ENCODE measurements around the gene CCDC54.
"Not testable (repeated sequence)": the region's sequence is repeated elsewhere in the genome, so short reads cannot be mapped to it uniquely, and the experiment has no call there.

The CCDC54 gene

DNA sequence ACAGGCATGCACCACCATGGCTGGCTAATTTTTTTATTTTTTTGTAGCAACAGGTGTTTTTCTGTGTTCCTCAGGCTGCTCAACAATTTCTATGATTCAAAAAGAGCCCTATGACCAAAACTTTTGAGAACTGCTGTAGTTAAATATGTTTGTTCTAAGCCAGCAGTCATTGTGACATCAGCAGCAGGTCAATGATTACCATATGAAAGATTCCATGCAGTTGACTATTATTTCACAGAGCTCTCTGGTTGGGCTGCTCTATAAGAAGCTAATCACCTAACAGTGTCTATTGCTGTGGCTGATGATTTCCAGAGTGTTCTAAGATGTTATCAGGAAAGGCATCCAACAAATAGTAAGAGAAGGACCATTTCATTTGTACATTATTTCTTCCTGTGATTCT lies at the start of gene CCDC54:
TSS of gene CCDC54 (plus strand) at position 289 of the 400 bp plus-strand sequence. CDS start 149 bp downstream, outside the sequence.
- DNase-seq (ENCODE audit: low spot score), result no peak

DNA sequence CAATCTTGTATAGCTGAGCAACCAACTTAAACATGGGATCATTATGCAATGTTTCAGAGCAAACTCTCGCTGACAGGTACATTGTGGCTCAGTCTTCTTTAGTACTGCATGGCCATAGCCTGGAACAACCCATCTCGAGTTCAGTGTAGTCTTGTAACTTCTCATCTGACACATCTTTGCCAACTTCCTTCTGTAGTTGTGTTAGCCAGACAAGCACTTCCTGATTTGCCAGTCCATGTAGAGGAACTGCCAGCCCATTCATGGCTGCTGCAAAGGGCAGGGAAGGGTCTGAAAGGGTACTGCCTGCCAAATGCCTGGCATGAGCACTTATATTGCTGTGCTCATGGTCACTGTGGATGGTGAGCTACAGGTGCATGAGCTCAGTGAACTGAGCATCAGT lies 49.2 kb upstream of the CCDC54 start:
- DNase-seq (ENCODE audit: low spot score), result no peak

- no peak for DNase-seq (ENCODE audit: low spot score)
Measured at GRCh38 chr3:107329088-107329487, 48.2 kb upstream of the CCDC54 start.

DNA sequence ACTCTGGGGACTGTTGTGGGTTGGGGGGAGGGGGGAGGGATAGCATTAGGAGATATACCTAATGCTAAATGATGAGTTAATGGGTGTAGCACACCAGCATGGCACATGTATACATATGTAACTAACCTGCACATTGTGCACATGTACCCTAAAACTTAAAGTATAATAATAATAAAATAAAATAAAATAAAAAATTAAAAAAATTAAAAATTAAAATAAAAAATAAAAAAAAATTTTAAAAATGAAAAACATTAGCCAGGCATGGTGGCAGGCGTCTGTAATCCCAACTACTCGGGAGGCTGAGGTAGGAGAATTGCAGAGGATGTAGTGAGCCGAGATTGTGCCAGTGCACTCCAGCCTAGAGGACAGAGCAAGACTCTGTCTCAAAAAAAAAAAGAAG lies 37.5 kb upstream of the CCDC54 start:
- not testable (repeated sequence) for DNase-seq (ENCODE audit: low spot score)

GRCh38 chr3:107344722-107345121 lies 32.5 kb upstream of the CCDC54 start:
- DNase-seq (ENCODE audit: low spot score), result no peak

DNA sequence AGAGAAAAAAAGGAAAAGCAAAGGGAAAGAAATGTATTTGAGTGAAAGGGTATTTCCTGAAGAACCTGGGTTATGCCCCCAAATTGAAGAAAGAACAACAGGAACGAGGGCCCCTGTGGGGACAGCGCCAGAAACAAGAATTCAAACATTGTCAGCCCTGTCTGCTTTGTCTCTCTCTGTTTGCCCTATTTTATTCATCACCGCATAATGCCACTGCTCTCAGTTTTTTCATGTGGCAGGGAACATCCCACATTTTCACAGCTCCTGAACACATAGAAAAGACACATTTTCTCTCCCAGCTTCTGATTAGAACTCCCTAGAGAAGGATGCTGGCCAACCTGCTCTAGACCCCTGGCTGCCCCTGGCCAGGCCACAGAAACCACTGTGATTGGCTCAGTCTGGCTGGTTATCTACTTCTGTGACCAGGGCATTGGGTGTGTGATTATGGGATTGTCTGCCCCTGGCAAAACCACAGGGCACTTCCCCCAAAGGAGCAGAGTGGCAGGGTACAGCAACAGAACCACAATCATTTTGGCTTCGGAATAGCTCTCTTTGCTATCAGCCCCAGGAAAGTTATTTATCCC lies 31.3 kb upstream of the CCDC54 start:
- DNase-seq (ENCODE audit: low spot score), result no peak

- no peak for DNase-seq (ENCODE audit: low spot score)
Measured at GRCh38 chr3:107346564-107346963, 30.7 kb upstream of the CCDC54 start.

GRCh38 chr3:107347751-107348150 lies 29.5 kb upstream of the CCDC54 start:
- DNase-seq (ENCODE audit: low spot score), result no peak

DNA sequence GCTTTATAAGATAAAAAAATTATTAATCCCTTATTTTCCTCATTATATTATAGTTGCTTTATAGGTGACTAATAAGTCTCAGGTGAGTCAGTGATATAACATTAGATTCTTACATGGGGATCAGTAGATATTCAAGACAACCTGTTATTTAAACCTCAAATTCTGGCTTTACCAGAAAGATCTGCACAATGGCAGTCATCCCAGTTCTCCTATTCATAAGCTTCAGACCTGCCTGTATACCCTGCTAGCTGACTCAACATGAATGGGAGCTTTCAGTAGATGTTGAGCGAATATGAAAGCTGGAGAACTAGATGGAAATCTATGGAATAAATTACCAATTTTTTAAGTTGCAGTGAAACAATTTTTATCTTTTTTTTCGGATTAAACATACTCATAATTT lies 20.5 kb upstream of the CCDC54 start:
- DNase-seq (ENCODE audit: low spot score), result no peak

GRCh38 chr3:107361633-107362032 lies 15.6 kb upstream of the CCDC54 start:
- no peak for DNase-seq (ENCODE audit: low spot score)

GRCh38 chr3:107365051-107365450 lies 12.2 kb upstream of the CCDC54 start:
- DNase-seq (ENCODE audit: low spot score), result no peak

- DNase-seq (ENCODE audit: low spot score), result no peak
Measured at GRCh38 chr3:107366766-107367165, 10.5 kb upstream of the CCDC54 start.

GRCh38 chr3:107367353-107367752 lies 9.9 kb upstream of the CCDC54 start:
- no peak for DNase-seq (ENCODE audit: low spot score)

GRCh38 chr3:107368654-107369398 lies 8.4 kb upstream of the CCDC54 start:
- DNase-seq (ENCODE audit: low spot score), result no peak

DNA sequence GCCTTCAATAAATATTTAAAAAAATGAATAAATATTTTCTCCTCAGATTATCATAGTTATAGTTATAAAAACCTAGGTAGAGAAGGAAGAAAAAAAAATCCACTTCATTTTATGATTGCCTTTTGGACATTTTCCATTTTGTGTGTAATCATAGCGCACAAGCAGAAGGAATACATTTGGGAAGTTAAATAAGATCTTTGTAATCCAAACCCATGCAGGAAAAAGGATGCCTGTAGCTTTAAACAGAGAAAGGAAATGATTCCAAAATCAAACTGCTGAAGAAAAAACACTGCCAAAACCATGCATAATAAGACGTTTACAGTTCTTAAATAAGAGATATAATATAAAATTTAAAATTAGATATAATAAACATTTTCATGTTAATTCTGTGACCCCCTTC lies 7.4 kb upstream of the CCDC54 start:
- no peak for DNase-seq (ENCODE audit: low spot score)

DNA sequence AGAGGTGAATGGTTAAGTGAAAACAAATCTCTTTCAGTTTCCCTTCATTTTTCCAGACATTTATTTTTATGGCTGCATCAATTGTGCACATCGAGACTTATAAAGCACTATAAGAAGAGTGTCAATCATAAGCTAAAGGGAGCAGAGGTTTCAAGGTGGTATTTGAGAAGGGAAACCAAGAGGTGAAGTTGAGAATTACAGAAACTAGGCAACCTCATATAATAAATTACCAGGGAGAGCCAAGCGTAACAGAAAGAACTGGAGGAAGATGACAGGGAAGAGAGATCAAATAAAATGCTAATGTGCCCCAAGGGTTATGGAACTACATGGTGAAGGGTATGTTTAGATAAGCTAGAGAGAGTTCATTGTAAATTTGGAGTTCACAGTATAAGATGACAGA lies 6.3 kb upstream of the CCDC54 start:
- no peak for DNase-seq (ENCODE audit: low spot score)

- no peak for DNase-seq (ENCODE audit: low spot score)
Measured at GRCh38 chr3:107372506-107372905, 4.7 kb upstream of the CCDC54 start.

DNA sequence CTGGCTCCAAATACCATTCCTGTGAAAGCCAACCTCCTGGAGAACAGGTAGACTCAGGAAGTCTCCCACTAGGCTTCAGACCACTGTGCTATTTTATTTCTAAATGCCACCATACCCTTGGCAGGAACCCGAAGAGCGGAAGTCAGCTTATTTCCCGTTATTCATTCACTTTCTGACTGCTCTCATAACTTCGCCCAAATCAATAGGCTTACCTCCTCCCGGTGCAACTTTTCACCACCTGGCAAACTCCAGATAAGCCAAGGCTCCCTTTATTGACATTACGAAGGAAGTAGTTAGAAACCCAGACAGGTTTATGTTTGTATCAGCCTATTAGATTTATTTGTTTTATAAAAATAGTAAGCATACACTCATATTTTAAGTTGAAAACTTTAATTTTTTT lies 3.3 kb upstream of the CCDC54 start:
- DNase-seq (ENCODE audit: low spot score), result no peak

GRCh38 chr3:107375682-107376081 lies 1.6 kb upstream of the CCDC54 start:
- no peak for DNase-seq (ENCODE audit: low spot score)

- DNase-seq (ENCODE audit: low spot score), result no peak
Measured at GRCh38 chr3:107382631-107383030, 5.4 kb downstream of the CCDC54 start.

DNA sequence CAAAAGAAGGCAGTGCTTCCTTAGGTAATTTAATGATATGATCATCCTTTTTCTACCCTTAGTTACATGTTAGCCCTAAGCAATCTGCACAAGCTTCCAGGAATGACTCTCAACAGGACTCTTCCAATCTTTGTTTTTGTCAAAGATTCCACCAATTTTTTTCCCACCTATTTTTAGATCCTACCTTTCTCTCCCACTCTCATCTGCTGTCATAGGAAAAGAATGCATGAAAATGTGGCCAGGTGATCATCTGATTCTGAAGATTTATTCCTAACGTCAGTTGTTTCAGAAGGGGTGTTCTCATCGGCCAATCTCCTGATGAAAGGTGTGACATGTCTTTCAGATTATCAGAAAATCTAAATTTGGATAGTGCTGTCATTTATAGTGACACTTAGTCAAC lies 7.2 kb downstream of the CCDC54 start:
- no peak for DNase-seq (ENCODE audit: low spot score)

DNA sequence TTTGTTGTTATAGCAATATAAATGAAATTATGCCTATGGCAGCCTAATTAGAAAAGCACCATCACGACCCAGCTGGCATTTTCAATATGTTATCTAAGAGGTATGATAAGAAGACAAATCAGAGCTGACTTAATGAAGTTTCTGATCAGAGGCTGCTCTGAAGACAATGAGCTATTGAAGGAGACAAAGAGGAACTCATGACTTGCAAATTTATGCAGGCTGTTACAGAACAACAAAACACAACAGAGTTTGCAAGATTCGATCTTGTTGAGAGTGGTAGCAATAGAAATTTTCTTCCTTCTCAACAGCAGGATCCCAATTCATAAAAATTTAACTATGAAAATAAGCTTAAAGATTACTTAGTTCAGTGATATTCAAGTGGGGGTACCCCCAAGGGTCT lies 7.7 kb downstream of the CCDC54 start:
- no peak for DNase-seq (ENCODE audit: low spot score)

DNA sequence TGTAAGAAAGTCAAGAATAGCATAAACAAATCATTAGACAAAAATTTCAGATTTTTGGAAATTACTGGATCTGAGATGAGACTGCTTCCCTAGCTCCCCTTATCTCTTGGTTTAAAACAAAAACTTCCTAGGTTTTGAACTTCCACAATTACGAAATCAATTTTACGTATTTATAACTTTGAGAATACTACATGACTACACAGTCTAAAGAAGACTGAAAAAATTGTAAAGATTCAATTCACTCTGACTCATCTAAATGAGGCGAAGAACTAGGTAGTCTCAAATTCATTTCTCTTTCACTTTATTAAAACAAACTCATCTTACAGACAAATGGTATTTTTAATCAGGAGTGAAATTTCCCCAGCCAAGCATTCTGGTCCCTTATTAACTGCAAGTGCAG lies 10.3 kb downstream of the CCDC54 start:
- DNase-seq (ENCODE audit: low spot score), result no peak

DNA sequence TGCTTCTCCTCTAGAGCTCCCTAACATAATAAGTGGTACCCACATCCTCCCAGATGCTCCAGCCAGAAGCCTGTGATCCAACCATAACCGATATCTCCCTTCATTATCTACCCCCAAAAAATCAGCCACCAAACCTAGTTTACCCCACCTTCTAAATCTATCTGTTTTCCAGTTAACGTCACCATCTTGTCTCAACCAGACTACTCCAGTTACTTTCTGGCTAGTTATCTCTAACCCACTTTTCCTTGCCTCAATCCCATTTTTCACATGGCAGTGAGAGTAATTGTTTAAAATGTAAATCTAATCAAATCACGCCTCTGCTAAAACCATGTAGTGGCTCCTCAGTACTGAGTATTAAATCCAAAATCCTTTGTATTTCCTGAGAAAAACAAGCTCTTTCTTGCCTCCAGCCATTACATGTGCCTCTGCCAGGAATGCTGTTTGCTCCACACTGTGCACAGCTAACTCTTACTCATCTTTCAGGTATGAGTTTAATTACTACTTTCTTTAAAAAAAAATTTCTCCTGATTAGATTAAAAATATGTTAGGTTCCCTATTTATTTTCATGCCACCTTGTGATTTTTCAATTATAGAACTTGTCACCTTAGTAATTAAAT lies 15.4 kb downstream of the CCDC54 start:
- DNase-seq (ENCODE audit: low spot score), result no peak

Measured in left forelimb (tissue), 1 donor.